HG02938 (cell line): Measurements from ENCODE around the gene COL8A2.

Source experiments
- ATAC-seq: cut with Tn5 transposase; IDR thresholded peaks from one replicate; pipeline ENCODE4 v1.9.1; 2021; ENCODE audit warnings: mild to moderate bottlenecking, moderate library complexity; ENCODE audit not compliant: unreplicated experiment

Gene COL8A2

DNA sequence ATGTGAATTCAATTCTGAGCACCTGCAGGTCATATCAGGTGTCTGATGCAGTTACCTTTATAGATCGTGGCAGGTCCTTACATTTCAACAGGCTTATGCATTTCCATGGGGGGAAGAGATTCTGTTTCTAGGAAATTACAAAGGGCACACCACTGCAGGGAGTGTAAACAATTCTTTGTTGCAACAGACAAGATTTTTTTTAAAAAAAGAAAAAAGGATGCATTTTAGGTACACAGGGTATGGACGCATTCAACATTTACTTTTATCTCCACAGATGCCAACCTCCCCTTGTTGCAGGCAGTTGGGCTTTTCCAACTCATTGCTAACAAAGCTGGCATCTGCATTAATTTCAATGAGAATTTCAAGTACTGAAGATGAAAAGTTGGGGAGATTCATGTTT lies 54.7 kb downstream of the COL8A2 start:
- no peak for ATAC-seq

DNA sequence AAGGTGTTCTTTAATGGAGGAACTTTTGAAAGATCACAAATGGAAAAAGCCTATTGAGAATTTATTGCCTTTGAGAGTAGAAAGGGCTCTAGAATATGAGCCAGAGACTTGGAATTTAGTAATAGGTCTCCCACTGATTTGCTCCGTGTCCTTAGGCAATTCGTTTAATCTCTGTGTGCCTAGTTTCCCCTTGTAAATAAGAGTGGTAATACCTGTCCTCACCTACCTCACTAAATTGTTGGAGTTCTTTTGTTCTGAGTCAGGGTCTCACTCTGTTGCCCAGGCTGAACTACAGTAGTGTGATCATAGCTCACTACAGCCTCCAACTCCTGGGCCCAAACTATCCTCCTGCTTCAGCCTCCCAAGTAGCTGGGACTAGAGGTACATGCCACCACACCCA lies 56.2 kb downstream of the COL8A2 start:
- no peak for ATAC-seq

DNA sequence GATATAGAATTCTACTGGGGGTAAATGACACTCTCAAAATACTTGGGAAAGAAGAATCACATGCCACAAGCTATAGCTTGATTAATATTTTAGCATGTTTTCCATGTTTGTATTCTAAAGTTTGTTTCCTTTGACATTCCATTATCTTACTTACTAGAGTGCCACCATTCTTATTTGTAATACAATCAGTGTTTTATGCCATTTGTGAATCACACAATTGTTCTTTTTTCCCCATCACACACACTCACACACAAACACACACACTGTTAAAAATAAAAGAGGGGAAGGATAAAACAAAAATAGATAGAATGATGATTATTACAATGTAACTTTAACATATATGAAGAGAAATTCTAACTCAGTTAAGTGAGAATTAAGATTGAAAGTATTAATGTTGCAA lies 57.2 kb downstream of the COL8A2 start:
- ATAC-seq = no peak

- no peak for ATAC-seq
Measured at GRCh38 chr1:36062315-36062714, 62.7 kb downstream of the COL8A2 start.

DNA sequence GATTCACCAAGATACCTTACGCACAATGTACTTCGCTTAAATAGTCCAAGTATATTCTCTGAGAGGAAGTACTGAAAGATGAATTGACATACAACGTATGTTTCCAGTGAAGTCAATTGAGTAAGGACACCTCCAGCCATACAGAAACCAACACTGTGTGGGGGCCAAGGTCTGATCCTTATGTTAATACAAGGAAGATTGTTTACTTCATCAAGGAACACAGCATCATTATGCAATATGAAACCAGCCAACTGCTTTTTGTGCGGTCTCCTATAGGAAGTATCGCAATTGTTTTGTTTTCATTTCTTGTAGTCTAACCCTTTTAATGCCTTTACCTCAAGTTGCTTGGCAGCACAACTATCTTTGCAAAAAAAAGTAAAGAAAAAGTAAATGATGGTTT lies 69.3 kb downstream of the COL8A2 start:
- ATAC-seq = no peak

DNA sequence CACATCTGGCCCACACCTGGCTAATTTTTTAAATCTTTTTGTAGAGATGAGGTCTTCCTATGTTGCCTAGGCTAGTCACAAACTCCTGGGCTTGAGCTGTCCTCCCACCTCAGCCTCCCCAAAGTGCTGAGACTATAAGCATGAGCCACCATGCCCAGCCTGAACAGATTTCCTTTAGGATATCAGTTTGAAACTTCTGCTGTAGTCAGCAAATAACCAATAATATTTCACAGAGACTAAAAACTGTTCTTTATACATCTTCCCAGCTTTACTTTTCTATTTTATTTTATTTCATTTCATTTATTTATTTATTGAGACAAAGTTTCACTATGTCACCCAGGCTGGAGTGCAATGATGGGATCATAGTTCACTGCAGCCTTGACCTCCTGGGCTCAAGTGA lies 71.0 kb downstream of the COL8A2 start:
- no peak for ATAC-seq

GRCh38 chr1:36051821-36052220 lies 73.2 kb downstream of the COL8A2 start:
- no peak for ATAC-seq
